HL-60 (cell line): ENCODE results near the gene SUMO4.

Experiments
- DNase-seq, 2 experiments: peaks; one replicate each; pipeline ENCODE4 v3.0.0-alpha.2; 2010 to 2020; ENCODE audit warnings: low read depth in 1 of 2, low spot score in 1 of 2
- H3K27ac ChIP-seq: fragments of 250-450 bp; sonication (Bioruptor Pico); replicated peaks from 2 replicates; pipeline ENCODE4 v1.5.1; 2020; ENCODE audit warnings: mild to moderate bottlenecking, moderate library complexity
- H3K27me3 ChIP-seq: fragments of 250-450 bp; sonication (Bioruptor Pico); 2 replicates; pipeline ENCODE4 v1.5.1; 2021; ENCODE audit warnings: mild to moderate bottlenecking, moderate library complexity; ENCODE audit not compliant: insufficient read depth, poor library complexity, severe bottlenecking
- H3K4me3 ChIP-seq: replicated peaks from 2 replicates; pipeline ENCODE4 v1.5.1; 2011; ENCODE audit warnings: mild to moderate bottlenecking, control low read depth, low read length; ENCODE audit not compliant: insufficient read depth
- GABPA ChIP-seq: IDR thresholded peaks from 2 replicates; pipeline ENCODE4 v1.6.1; 2012; ENCODE audit warnings: low read depth
- POLR2AphosphoS5 ChIP-seq: IDR thresholded peaks from 2 replicates; pipeline ENCODE4 v1.6.1; 2012; ENCODE audit warnings: low read depth
- REST ChIP-seq: IDR thresholded peaks from 2 replicates; pipeline ENCODE4 v1.6.1; 2012; ENCODE audit warnings: low read depth; ENCODE audit not compliant: insufficient replicate concordance
- SPI1 ChIP-seq: IDR thresholded peaks from 2 replicates; pipeline ENCODE4 v1.6.1; 2012; ENCODE audit warnings: low read depth, mild to moderate bottlenecking, borderline replicate concordance
- TF ChIP-seq, protein P1 (sequence below): IDR thresholded peaks from one replicate; pipeline ENCODE4 v1.5.1; 2011; ENCODE audit warnings: low read length, control low read depth, inconsistent platforms; ENCODE audit not compliant: insufficient read depth

Gene SUMO4

GRCh38 chr6:149357726-149358538, 42.1 kb upstream of the SUMO4 start:
- Histone ChIP-seq H3K4me3 (no peak overlapping the region), H3K27ac (no peak overlapping the region), H3K27me3 (no peaks in the 10 kb centered on the region)
- no peak for DNase-seq
- TF ChIP-seq GABPA (no peak), REST (no peak), POLR2AphosphoS5 (no peak), SPI1 (no peak)
- TF ChIP-seq, protein P1, sequence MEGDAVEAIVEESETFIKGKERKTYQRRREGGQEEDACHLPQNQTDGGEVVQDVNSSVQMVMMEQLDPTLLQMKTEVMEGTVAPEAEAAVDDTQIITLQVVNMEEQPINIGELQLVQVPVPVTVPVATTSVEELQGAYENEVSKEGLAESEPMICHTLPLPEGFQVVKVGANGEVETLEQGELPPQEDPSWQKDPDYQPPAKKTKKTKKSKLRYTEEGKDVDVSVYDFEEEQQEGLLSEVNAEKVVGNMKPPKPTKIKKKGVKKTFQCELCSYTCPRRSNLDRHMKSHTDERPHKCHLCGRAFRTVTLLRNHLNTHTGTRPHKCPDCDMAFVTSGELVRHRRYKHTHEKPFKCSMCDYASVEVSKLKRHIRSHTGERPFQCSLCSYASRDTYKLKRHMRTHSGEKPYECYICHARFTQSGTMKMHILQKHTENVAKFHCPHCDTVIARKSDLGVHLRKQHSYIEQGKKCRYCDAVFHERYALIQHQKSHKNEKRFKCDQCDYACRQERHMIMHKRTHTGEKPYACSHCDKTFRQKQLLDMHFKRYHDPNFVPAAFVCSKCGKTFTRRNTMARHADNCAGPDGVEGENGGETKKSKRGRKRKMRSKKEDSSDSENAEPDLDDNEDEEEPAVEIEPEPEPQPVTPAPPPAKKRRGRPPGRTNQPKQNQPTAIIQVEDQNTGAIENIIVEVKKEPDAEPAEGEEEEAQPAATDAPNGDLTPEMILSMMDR, result no peak

- TF ChIP-seq POLR2AphosphoS5 (no peak), GABPA (no peak), REST (no peak), SPI1 (no peak)
- TF ChIP-seq, protein P1, result no peak
- no peak for DNase-seq
- Histone ChIP-seq H3K27ac (no peak overlapping the region), H3K4me3 (no peak overlapping the region), H3K27me3 (no peaks in the 10 kb centered on the region)
Observed at GRCh38 chr6:149359440-149359839, 40.6 kb upstream of the SUMO4 start.

DNA sequence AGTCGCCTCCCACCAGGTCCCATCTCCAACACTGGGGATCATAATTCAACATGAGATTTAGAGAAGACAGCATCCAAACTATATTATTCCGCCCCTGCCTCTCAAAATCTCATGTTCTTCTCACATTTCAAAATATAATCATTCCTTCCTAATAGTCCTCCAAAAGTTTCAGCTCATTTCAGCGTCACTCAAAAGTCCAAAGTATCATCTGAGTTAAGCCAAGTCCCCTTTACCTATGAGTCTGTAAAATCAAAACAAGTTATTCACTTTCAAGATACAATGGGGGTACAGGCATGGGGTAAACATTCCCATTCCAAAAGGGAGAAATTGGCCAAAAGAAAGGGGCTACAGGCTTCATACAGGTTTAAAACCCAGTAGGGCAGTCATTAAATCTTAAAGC, 39.5 kb upstream of the SUMO4 start:
- Histone ChIP-seq H3K4me3 (no peak overlapping the region), H3K27ac (no peak overlapping the region), H3K27me3 (no peaks in the 10 kb centered on the region)
- TF ChIP-seq POLR2AphosphoS5 (no peak), REST (no peak), SPI1 (no peak), GABPA (no peak)
- TF ChIP-seq, protein P1, result no peak
- DNase-seq, result no peak
